GM19025 (cell line): Measurements from ENCODE around the gene UBASH3B.
A peak's percentile ranks its signal among the peaks of the same experiment; 100 is the strongest.

Source experiments
- ATAC-seq: cut with Tn5 transposase; IDR thresholded peaks from one replicate; pipeline ENCODE4 v1.9.1; 2021; ENCODE audit warnings: mild to moderate bottlenecking, low read depth, moderate library complexity; ENCODE audit not compliant: unreplicated experiment

Gene UBASH3B

GRCh38 chr11:122749005-122749687, 93.6 kb downstream of the UBASH3B start:
- ATAC-seq, result peak; percentile 79

- no peak for ATAC-seq
These were observed 94.5 kb downstream of the UBASH3B start for GRCh38 chr11:122750049-122750448.

- no peak for ATAC-seq
These were observed 96.0 kb downstream of the UBASH3B start for GRCh38 chr11:122751292-122752070.

- ATAC-seq, result no peak
These were observed 98.5 kb downstream of the UBASH3B start for GRCh38 chr11:122754028-122754427.

GRCh38 chr11:122754553-122755322, 99.2 kb downstream of the UBASH3B start:
- ATAC-seq, result no peak

- ATAC-seq, result no peak
These were observed 99.9 kb downstream of the UBASH3B start for GRCh38 chr11:122755409-122755808.

- ATAC-seq, result no peak
These were observed 100.4 kb downstream of the UBASH3B start for GRCh38 chr11:122755941-122756340.

GRCh38 chr11:122756417-122756816, 100.9 kb downstream of the UBASH3B start:
- ATAC-seq, result no peak

GRCh38 chr11:122757201-122757600, 101.7 kb downstream of the UBASH3B start:
- no peak for ATAC-seq

GRCh38 chr11:122758339-122758738, 102.8 kb downstream of the UBASH3B start:
- no peak for ATAC-seq

- no peak for ATAC-seq
These were observed 103.5 kb downstream of the UBASH3B start for GRCh38 chr11:122758974-122759373.

- ATAC-seq, result no peak
These were observed 107.6 kb downstream of the UBASH3B start for GRCh38 chr11:122763108-122763507.

- no peak for ATAC-seq
These were observed 109.0 kb downstream of the UBASH3B start for GRCh38 chr11:122764371-122765090.

GRCh38 chr11:122765487-122766131, 110.1 kb downstream of the UBASH3B start:
- no peak for ATAC-seq

- ATAC-seq, result no peak
These were observed 113.7 kb downstream of the UBASH3B start for GRCh38 chr11:122769126-122769780.

- no peak for ATAC-seq
These were observed 117.4 kb downstream of the UBASH3B start for GRCh38 chr11:122772945-122773344.

GRCh38 chr11:122773781-122774266, 118.3 kb downstream of the UBASH3B start:
- ATAC-seq, result no peak

GRCh38 chr11:122775675-122776271, 120.3 kb downstream of the UBASH3B start:
- ATAC-seq, result no peak

- ATAC-seq, result no peak
These were observed 121.0 kb downstream of the UBASH3B start for GRCh38 chr11:122776546-122776945.
